ENCODE measurements around the gene ABCA2.

DNA sequence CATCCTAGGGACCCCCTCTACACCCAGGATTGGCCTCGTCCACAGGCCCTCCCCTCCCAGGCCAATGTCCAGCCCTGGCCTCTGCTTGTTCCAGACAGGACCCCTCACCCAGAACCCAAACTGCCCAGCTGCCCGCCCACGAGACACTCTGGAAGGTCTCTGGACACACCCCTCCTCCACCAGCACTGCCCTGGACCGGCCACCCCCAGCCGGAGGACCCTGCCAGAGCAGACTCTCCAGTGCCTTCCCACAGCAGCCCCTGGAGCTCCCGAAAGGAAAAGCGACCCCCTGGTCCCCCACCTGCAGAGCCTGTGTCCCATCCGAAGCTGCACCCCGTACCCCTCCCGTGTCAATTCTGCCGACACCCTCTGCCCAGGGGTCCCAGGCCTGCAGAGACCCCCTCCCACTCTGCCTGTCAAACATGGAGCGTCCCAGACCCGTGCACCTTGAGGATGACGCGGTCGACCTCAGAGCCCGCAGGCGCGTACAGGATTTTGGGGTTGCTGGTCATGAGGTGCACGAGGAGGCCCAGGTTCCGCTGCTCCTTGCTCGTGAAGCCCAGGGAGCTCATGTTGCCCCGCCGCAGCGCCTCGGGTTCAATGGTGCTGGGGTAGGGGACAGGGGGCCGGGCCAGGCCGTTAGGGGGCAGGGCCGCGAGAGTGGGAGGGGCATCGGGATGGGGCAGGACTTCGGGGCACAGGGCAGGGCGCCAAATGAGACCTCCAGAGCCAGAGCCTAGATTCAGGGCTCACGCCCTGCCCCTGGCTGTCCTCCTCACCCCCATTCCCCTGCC is 8.0 kb downstream of the ABCA2 start:
- TF ChIP-seq CTCF (IDR thresholded peaks at IDR 0.05) (no peak), TCF7L2 (IDR thresholded peaks at IDR 0.05; ENCODE audit: low read depth, low read length) (no peak)
